Measurements from ENCODE around the gene ABLIM1.
A peak's percentile ranks its signal among the peaks of the same experiment; 100 is the strongest.

Gene ABLIM1

DNA sequence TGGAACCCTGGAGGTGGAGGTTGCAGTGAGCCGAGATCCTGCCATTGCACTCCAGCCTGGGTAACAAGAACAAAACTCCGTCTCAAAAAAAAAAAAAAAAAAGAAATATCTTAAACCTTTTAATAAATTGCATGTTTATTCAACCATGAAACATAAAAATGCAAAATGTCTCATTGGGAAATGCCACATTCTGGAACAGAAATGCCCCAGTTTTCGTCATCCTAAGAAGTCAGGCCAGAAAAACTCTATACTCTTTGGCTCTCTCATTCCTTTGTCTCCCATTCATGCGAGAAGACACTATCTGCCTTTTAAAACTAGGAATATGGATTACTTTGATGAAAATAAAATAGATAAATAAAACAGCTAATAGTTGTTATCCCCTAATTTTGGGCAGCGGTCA lies 21.5 kb upstream of the ABLIM1 start:
- DNase-seq = no peak

GRCh38 chr10:114678820-114679219 lies 20.7 kb upstream of the ABLIM1 start:
- DNase-seq = no peak

- DNase-seq = no peak
Observed at GRCh38 chr10:114678336-114678735, 20.3 kb upstream of the ABLIM1 start.

DNA sequence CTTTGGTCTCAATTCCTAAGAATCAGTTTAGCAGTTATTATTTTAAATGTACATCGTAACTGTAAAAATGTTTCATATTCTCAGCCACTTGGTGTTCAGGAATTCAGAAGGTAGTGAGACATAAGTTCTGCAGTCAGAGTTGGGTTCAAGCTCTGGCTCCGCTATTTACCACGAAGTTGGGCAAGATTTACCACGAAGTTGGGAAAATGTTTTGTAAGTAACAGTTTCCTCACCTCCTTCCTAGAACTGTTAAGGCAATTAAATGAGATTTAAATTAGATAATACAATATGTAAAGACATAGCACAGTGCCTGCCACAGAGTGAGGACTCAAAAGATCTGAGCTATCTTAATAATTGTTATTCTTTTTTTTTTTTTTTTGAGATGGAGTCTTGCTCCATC lies 16.3 kb upstream of the ABLIM1 start:
- DNase-seq = no peak

DNA sequence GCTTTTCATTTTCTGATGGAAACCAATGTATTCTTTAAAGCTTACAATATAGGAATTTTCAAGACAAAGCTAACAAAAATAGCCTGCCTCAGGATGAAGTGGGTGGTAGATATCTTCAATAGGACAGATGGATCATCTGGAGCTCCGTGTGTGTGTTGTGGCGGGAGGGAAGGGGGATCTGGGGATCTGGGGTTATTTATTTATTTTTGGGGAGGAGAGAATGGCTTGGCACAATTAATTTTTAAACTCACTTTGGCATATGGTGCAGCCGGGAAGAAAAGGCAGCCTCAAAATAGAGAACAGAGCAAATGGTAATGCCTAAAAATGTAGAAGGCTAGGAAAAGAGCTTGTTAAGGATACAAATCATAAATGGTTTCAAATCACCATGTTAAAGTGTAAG lies 11.6 kb upstream of the ABLIM1 start:
- no peak for DNase-seq

- no peak for DNase-seq
Observed at GRCh38 chr10:114668375-114669080, 10.5 kb upstream of the ABLIM1 start.

DNA sequence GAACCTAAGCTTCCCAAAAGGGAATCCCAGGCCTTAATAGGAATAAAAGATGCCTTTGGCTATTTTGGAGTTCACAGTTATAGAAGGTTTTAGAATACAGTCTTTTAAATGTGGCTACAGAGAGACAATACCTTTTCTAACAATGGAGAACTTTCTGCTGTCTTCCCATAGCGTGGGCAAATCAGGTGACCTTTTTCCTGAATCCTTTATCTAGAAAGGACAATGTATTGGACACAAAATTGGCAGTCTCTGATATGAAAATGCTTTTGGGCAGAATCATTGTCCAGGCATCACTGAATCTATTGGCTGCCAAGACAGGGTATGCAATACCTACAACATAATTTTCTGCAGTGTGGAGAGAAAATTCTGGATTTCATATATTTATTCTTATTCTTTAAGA lies 7.8 kb upstream of the ABLIM1 start:
- DNase-seq = no peak

DNA sequence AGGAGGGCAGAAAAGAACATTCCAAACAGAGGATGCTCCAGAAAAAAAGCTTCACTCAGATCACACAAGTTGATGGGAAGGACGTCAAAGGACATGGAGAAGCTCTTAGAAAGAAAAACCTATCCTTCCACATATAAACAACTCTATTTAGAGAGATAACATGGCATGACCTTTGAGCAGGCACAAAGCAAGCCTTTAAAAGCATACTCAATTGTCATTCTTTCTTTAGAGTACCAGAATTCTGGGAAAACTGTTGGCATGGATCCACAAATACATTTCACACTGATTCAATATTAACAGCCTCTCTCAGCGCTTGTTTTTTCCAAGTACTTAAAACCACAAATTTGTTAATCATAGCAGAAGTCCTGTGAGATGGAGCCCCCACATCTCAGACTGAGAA lies 7.3 kb upstream of the ABLIM1 start:
- no peak for DNase-seq

DNA sequence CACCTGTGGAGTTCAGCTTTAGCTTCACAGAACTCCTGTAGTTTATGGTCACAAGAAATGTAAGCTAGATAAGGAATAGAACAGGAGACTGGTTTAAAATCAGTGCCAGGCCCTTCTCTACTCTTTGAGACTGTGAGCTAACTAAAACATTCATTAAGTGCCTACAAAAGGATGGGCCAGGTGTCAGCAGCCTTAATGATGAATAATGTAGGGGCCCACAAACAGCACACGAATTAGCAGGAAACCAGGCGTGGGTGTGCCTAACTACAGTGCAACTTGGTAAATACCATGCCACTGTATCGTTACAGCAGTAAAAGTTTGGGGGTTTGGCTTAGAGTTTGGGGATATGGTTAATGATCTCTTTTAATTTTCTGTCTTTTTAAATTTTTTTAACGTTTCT lies 6.1 kb upstream of the ABLIM1 start:
- DNase-seq = no peak

DNA sequence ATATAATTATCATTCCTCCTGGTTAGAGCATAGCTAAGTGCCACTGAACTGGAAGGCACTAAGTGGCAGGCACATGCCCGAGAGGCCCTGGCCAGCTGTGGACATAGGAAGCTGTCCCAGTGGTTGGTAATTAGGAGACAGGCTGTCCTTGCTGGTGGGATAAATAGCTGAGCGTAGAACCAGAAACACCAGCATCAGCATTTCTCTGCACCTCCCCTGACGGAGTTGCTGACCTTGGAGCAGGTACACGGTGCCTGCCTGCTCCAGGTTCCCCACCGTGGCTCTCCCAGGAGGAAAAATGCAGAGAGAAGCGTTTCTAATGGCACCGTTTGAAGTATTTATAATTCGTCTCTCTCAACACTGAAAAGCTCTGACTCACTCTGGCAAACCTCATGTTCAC lies 5.6 kb upstream of the ABLIM1 start:
- DNase-seq = no peak

DNA sequence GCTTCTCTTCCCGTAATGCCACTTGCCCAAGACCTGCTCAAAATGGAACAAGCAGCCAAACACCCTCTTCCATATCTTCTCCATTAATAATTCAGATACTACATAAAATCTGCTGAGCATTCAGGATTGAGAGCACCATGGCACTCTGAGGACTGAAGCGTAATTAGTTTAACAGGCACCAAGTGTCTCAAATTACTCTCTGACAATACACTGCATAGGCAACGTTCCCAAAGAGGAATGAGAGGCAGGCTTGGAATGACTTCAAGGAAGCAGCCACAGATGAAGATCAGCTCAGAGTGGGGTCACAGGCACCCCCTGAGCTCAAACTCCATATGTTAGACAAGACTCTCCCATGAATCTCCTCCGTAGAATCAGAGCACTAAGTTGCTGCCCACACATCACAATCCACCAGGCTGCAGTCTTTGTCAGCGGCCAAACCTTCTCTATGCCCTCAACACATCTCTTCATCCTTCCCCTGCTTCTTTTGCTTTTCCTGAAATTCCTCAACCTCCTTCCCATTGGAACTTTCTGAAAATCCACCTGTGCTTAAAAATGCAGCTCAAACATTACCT lies 4.7 kb upstream of the ABLIM1 start:
- peak; percentile 46 for DNase-seq

GRCh38 chr10:114661212-114661880 lies 3.3 kb upstream of the ABLIM1 start:
- no peak for DNase-seq

GRCh38 chr10:114655671-114656070 lies 2.4 kb downstream of the ABLIM1 start:
- DNase-seq = no peak

- DNase-seq = no peak
Observed at GRCh38 chr10:114654822-114655575, 3.1 kb downstream of the ABLIM1 start.

DNA sequence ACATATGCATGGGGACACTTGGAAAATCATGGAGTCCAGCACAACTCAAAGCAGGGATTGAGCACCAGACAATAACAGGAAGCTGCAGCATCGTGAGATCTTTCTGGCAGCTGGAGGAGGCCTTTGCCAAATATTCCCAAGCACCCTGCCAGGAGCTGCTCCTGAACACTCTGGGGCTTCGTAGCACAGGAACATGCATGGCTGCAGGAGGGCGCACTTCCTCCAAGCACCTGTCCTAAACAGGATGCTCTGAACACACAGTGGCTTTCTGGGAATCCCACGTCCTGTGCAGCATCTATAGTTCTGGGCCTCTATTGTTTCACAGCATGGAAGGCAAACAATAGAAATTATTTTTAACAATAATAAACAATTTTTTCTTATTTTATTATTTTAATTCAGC lies 4.1 kb downstream of the ABLIM1 start:
- DNase-seq = no peak

DNA sequence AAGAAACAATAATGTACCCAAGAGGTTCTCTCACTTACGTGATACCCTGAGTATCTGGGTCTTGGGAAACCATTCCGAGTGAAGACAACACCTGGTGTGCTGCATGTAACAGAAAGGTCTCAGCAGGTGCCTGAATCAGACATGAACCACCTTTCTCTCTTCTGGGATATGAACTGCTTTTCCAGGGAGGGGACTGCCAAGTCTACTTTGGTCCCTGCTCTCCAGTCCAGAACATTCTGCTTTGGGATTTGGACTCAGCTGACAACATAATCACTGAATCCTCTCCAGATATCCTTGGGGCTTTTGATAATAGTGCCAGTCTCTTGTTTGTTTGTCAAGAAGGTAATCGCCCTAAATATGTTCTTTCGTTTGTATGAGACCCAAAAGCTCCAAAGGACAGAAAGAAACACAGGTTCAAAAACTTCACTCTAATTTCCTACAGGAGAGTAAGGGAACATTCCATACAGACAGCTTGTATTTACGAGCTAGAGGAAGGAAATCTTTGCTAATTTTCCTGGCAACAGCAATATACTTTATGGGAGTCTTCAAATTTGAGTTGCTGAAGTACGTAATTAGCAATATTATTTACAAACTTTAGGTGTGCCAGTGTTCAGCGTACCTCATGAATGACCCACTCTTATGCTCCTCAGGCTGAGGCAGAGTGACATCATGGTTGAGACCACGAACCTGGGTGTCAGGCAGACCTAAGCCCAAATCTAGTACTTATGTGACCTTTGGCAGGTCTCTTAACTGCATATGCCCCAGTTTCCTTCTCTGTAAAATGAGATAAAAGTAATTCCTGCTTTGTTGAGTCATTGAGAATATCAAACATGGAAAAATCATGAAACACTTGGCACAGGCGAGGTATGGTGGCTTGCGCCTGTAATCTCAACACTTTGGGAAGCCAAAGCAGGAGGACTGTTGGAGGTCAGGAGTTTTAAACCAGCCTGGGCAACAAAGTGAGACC lies 5.4 kb downstream of the ABLIM1 start:
- DNase-seq = no peak

GRCh38 chr10:114650831-114651230 lies 7.2 kb downstream of the ABLIM1 start:
- no peak for DNase-seq

DNA sequence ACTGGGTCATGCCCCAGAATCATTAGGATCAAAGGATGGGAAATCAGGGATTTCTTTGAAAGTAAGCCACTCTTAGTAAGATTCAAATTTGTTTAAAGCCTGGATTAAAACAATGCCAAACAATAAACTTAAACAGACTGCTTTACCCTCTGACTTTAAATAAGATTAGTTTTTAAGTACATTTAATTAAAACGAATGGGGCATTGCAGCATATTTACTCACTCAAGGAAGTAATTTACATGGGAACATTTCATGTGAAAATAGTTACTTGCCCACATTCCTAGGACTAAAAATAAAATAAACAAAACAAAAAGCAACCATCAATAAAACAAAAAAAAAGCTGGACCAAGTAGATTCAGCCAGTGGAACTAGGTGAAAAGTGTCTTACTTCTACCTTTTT lies 7.8 kb downstream of the ABLIM1 start:
- DNase-seq = no peak

DNA sequence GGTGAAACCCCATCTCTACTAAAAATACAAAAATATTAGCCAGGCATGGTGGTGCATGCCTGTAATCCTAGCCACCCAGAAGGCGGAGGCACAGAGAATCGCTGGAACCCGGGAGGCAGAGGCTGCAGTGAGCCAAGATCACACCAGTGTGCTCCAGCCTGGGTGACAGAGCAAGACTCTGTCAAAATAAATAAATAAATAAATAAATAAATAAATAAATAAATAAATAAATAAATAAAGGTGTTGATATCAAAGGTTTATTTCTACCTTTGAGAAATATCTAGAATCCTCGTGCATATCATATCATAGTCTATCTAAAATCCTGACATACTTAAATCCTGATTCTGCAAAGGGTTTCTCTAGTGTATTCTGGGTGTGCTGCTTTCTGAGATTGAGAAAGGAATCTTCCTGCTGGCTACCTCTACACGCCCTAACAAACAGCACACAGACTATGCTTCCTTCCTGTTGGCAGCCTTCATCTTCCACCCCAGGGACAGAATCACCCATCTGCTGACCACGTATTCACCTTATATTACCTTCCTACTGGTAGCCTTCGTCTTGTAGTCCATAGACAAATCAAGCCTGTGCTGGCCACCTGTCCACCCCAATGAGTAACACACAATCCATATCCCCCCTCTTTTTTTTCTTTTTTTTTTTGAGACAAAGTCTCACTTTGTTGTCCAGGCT lies 8.7 kb downstream of the ABLIM1 start:
- no peak for DNase-seq

DNA sequence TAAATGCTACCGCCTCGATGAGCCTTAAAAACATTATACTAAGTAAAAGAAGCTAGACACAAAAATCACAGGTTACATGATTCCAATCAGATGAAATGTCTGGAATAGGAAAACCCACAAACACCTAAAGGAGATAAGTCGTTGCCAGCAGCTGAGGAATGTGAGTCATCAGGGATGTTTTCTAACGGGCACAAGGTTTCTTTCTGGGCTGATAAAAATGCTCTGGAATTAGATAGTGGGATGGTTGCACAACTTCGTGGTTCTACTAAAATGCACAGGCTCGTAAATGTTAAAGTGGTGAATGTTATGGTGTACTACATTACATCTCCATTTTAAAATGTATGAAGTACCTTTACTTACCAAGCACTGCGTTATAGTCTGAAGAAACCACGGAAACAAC lies 9.7 kb downstream of the ABLIM1 start:
- DNase-seq = no peak

DNA sequence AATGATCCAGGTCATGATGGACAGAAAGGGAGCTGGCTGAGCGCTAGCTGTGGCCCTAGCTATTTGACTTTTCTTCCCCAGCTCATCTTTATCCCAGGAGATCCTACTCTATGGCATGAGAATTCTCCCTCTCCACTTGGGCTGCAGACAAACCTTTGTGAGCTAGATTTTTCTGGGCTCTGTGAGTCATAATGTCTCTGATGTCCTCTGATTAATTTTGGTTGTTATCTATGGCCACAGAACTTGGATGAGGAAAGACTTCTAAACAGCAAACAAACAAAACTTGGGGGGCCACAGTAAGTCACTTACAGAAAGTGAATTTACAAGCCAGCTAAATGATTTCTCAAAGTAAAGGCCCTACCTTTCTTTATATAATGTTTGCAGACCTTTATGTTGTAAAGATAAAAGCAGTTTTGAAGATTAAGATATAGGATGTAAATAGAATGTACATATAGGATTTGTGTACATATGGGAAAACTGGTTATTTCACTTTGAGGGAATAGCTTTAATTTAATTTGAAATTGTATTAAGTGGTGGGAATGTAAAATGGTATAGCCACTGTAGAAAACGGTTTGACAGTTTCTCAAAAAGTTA lies 10.4 kb downstream of the ABLIM1 start:
- no peak for DNase-seq

GRCh38 chr10:114646426-114646825 lies 11.6 kb downstream of the ABLIM1 start:
- DNase-seq = no peak

Data from NCI-H510A treated with DMSO at 0.1 percent for 48 hours (cell line).